Activated CD8-positive, alpha-beta memory T cell treated with anti-CD3 and anti-CD28 coated beads for 36 hours (primary cell): ENCODE results near the gene HOXA13. TPM values are rescaled to one million over a fixed set of nuclear protein-coding genes. Genes with fewer than 3 reads are reported as not detected.

Source experiments
- CTCF ChIA-PET: fragments of 350-600 bp; sonication (Branson Sonifier 250); formaldehyde crosslinking; loops from one replicate; lab custom pipeline; 2021; ENCODE audit warnings: antibody characterized with exemption; lab: Charles Lee
- POLR2A ChIA-PET: fragments of 350-600 bp; sonication (Branson Sonifier 250); formaldehyde crosslinking; loops from one replicate; lab custom pipeline; 2021; ENCODE audit warnings: antibody characterized with exemption; lab: Charles Lee
- total RNA-seq, 2 experiments: library from RNA; stranded (reverse); gene quantifications; one replicate each; pipeline ENCODE4 v1.2.3, GENCODE V29; 2021

The HOXA13 gene
- total RNA-seq, 2 experiments from 2014 or later, result not detected

GRCh38 chr7:27166531-27167505 lies 33.1 kb downstream of the HOXA13 start:
- POLR2A ChIA-PET, result no interaction called here
- CTCF ChIA-PET, result interaction anchor here (0.5 to 2.8 kb wide), 7 partner anchors 11 to 1341 kb away, joined by 3 to 8 read pairs (median 3); partner anchors contain the start of gene HOXA7

GRCh38 chr7:27165996-27166530 lies 33.8 kb downstream of the HOXA13 start:
- CTCF ChIA-PET, result interaction anchor here (0.5 to 2.8 kb wide), 7 partner anchors 10 to 1340 kb away, joined by 3 to 8 read pairs (median 3); partner anchors contain the start of gene HOXA7
- POLR2A ChIA-PET, result no interaction called here

DNA sequence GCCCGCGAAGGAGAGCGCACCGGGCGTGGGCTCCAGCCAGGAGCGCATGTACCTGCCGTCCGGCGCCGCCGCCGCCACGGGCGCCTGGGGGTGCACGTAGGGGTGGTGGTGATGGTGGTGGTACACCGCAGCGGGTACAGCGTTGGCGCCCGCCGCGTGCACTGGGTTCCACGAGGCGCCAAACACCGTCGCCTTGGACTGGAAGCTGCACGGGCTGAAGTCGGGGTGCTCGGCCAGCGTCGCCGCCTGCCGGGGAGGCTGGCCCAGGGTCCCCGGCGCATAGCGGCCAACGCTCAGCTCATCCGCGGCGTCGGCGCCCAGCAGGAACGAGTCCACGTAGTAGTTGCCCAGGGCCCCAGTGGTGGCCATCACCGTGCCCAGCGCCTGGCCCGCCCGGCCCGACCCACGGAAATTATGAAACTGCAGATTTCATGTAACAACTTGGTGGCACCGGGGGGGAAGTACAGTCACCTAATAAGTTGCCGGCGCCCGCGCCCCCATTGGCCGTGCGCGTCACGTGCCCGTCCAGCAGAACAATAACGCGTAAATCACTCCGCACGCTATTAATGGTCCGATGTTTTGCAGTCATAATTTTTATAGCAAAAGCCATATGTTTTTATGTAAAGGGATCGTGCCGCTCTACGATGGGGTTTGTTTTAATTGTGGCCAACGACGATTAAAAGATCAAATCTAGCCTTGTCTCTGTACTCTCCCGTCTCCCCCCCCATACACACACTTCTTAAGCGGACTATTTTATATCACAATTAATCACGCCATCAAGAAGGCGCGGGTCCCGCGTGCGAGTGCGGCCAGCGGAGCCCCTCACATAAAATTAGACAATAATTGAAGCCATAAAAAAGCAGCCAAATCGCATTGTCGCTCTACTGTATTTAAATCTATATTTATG lies 34.5 kb downstream of the HOXA13 start, which contains the start of gene HOXA9:
Gene HOXA9, minus strand, starts transcription at position 449 of the 907 bp plus-strand sequence. Its CDS starts 80 bp downstream, at position 369.
- CTCF ChIA-PET, result interaction anchor here (2.8 kb wide), 1 partner anchor 11 kb away, joined by 8 read pairs; no protein-coding TSS in a partner anchor

GRCh38 chr7:27164367-27165088 lies 35.4 kb downstream of the HOXA13 start:
- POLR2A ChIA-PET, result no interaction called here
- CTCF ChIA-PET, result interaction anchor here (2.8 kb wide), 1 partner anchor 10 kb away, joined by 8 read pairs; no protein-coding TSS in a partner anchor

More for the DNA sequence above, 34.5 kb downstream of the HOXA13 start, which contains the start of gene HOXA9:
- POLR2A ChIA-PET, result no interaction called here

DNA sequence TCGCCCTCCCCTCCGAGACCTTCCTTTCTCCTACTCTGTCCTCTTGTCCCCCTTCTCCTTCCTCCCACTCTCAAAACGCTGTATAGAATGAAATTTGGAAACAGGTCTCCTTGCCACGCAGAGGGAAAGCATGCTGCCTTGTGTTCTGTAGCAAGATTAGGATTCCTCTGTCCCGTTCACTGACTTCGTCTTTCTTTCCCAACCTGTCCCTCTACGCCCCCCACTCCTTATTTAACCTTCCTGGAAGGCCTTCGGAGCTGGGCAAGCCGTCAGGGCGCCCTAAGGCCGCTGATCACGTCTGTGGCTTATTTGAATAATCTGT lies 35.9 kb downstream of the HOXA13 start:
- POLR2A ChIA-PET, result no interaction called here
- CTCF ChIA-PET, result interaction anchor here (2.8 kb wide), 1 partner anchor 9 kb away, joined by 8 read pairs; no protein-coding TSS in a partner anchor

DNA sequence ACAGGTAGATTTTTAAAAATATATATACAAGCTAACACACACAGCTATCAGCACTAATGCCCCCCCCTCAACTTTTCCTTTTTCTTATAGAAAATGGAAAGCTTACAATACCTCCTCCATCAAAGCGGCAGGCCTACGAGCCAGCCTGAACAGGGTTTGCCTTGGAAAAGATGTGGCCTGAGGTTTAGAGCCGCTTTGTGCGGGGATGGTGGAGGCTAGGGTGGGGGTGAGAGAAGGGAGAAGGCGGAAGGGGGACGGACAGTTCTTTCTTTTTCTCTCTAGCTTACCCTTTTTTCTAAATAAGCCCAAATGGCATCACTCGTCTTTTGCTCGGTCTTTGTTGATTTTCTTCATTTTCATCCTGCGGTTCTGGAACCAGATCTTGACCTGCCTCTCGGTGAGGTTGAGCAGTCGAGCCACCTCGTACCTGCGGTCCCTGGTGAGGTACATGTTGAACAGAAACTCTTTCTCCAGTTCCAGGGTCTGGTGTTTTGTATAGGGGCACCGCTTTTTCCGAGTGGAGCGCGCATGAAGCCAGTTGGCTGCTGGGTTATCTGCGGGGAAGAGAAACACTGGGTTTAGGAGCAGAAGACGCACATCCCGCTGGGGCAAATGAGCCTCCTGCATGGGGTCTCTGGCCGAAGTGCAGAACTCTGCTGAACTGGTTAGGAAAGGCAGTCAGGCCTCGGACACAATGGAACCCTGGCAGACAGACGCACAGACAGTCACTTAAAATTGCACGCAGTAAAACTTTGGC lies 36.4 kb downstream of the HOXA13 start:
- ChIA-PET POLR2A (interaction anchor here (0.8 kb wide), 1 partner anchor 962 kb away, joined by 3 read pairs; the partner anchor contains the start of gene CBX3), CTCF (interaction anchor here (1.0 to 3.1 kb wide), 4 partner anchors 9 to 482 kb away, joined by 5 to 23 read pairs (median 14); partner anchors contain the start of gene HOXA10)

DNA sequence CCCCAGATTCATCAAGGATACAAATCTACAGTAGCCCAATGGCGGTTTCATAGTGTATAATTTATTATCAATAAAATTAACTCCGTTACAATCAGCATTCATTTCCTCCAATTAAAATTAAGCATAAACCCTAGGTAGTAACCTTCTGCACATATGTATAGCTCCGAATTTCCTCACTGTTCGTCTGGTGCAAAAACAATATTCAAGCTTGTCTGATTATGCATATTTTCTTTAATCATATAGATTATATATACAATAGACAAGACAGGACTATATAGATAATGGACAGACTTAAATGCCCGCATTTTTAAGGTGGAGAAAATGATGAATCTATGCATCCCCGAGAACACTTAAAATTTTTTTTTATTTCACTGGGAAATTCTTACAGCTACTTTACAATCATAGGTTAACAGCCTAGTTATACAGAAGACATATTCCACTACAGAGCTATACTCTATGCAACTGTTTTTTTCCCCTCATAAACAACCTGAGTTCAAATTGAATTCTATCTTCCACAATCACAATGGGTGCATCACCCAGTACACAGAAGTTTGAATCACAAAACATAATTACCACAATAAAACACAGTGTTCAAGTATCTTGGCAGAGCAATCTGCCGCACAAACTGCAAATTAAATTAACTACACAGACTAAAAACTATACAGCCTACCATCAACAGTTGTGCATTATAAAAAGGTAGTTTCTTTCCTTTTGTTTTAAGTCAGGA lies 37.2 kb downstream of the HOXA13 start:
- ChIA-PET POLR2A (interaction anchor here (0.8 kb wide), 1 partner anchor 961 kb away, joined by 3 read pairs; the partner anchor contains the start of gene CBX3), CTCF (interaction anchor here (1.0 to 3.1 kb wide), 5 partner anchors 11 to 869 kb away, joined by 3 to 23 read pairs (median 10); partner anchors contain the start of gene HOXA10)

- ChIA-PET POLR2A (no interaction called here), CTCF (interaction anchor here (1.0 to 3.1 kb wide), 10 partner anchors 9 to 1269 kb away, joined by 3 to 23 read pairs (median 6); partner anchors contain the start of genes HOXA10 and HOXA3)
Measured at GRCh38 chr7:27161721-27162560, 38.0 kb downstream of the HOXA13 start.

GRCh38 chr7:27161214-27161720 lies 38.6 kb downstream of the HOXA13 start:
- CTCF ChIA-PET, result interaction anchor here (0.6 to 3.1 kb wide), 25 partner anchors 9 to 1269 kb away, joined by 3 to 23 read pairs (median 3); partner anchors contain the start of genes HOXA10, HOXA3, HOXA4 and HOXA6
- POLR2A ChIA-PET, result no interaction called here

DNA sequence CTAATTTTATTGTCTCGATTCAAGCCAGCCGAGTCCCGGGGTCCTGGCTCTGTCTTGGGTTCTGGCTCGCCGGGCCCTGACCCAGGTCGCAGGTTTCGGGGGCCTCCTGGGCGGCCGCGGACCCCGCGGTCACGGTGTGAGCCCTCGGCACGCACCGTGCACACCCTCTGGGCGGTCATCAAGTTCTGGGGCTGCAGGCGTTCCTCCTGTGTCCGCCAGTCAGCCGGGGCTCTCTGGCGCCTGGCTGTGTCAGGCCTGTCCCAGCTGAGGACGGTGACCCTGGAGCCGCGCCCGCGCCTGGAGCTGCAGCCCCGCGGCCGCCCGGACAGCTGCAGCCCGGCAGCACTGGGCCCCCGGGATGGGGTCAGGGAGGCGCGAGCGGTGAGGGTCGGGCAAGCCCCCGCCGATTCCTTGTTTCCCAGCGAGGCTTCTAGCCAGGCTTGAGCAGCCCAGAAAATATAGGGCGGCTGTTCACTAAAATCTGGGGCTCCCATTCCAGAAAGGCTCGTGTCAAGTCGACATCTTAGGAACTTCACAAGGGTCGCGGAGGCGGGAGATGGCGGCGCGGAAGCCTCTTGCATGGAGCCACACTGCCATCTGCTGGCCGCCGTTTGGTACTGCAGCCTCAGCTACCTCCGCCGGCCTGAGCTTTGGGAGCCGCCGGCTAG lies 39.2 kb downstream of the HOXA13 start:
- ChIA-PET CTCF (interaction anchor here (0.6 to 3.1 kb wide), 25 partner anchors 8 to 1268 kb away, joined by 3 to 23 read pairs (median 3); partner anchors contain the start of genes HOXA10, HOXA3, HOXA4 and HOXA6), POLR2A (no interaction called here)

GRCh38 chr7:27160145-27160545 lies 39.7 kb downstream of the HOXA13 start:
- ChIA-PET CTCF (interaction anchor here (1.2 to 3.1 kb wide), 13 partner anchors 9 to 791 kb away, joined by 3 to 23 read pairs (median 5); partner anchors contain the start of genes HOXA10 and HOXA4), POLR2A (no interaction called here)

DNA sequence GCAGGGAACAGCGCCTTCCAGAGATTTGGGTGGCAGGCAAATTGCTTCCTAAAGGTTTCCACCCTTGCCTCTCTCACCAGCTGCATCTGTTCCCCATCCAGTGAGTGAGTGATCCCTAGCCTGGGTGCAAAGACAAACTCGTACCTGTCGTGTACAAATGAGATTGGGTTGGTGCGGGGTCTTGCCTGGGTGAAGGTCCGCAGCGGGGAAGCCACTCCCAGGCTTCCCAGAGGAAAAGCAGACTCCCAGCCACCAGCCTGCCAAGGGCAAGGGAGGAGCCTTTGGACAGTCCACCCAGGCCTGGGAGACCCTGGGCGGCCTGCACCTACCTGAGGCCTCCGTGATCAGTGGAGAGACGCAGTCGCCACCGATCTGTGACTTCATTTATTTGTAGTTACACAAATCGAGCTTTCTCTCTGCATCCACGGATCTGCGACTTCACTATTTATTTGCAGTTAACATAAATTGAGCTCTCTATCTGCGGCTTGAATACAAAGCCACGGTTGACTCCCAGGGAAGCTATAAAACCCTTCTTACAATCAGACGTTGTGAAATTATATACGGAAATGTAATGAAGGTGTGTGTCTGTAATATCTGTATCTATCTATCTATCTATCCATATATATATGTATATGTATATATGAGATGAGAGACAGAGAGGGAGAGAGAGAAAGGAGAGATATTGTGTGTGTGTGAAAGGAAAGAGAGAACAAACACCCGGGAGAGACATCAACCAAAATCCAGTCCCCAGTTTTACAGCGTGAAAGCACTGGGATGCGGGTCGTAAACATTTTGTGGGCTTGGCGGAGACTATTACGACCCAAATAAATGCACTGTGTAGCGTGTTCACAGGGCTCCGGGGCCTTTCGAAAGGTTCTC lies 40.4 kb downstream of the HOXA13 start:
- CTCF ChIA-PET, result no interaction called here
- POLR2A ChIA-PET, result no interaction called here

DNA sequence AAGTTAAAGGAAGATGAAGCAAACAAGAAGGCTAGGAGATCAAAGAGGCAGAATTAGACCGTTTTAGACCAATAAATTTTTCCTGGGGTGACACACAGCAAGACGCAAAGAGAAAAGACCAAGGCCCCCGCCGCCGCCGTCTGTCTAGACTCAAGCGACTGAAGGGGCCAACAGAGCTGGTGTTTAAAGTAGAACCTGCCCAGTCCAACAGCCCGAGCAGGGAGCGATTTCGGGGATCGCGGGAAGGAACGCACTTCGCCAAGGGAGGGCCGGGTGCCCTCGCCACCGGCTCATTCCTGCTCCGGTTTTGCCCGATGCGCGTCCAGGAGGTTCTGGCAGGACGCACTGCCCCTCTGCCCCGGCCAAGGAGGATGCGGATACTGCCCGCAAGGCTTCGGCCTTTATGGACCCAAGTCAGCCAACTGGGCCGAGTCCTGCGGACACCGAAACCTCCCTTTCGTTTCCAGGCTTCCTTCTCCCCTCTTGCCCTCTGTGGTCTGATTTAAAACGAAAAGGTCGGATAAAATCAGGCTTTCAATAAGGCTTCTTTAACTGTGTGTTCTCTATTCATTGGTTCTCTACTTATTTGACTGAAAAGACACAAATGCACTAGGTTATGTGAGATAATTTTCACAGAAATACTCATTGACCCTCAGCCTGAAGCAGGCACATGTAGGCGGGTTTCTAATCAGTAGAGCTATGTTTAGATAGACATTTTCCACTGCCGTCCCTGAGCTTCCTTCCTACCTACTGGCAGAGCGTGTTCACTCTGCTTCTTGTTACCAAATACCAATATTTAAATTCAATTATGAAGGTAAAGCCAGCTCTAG lies 41.2 kb downstream of the HOXA13 start:
- CTCF ChIA-PET, result interaction anchor here (0.9 kb wide), 1 partner anchor 476 kb away, joined by 3 read pairs; no protein-coding TSS in a partner anchor
- POLR2A ChIA-PET, result no interaction called here
